H9 (cell line): Measurements from ENCODE around the gene RNU6-1. TPM values are rescaled to one million over a fixed set of nuclear protein-coding genes. Genes with fewer than 3 reads are reported as not detected.

ENCODE experiments used
- DNase-seq: peaks from one replicate; pipeline ENCODE4 v3.0.0-alpha.2; 2017
- H2AFZ ChIP-seq: one replicate; pipeline ENCODE4 v1.6.1; 2013; ENCODE audit warnings: mild to moderate bottlenecking, low read length, control low read depth, moderate library complexity
- H2AK5ac ChIP-seq: 2 replicates; pipeline ENCODE4 v1.6.1; 2013; ENCODE audit warnings: low read length, control low read depth, mixed read lengths; ENCODE audit not compliant: insufficient read length
- H2BK120ac ChIP-seq: one replicate; pipeline ENCODE4 v1.6.1; 2013; ENCODE audit warnings: low read depth, mild to moderate bottlenecking, low read length, control low read depth, inconsistent platforms; ENCODE audit not compliant: poor library complexity, severe bottlenecking
- H2BK12ac ChIP-seq: 2 replicates; pipeline ENCODE4 v1.6.1; 2013; ENCODE audit warnings: low read length, control low read depth, mixed read lengths, low read depth; ENCODE audit not compliant: insufficient read length
- H2BK15ac ChIP-seq: 2 replicates; pipeline ENCODE4 v1.6.1; 2013; ENCODE audit warnings: low read depth, low read length, control low read depth
- H2BK20ac ChIP-seq: one replicate; pipeline ENCODE4 v1.6.1; 2013; ENCODE audit warnings: low read depth, mild to moderate bottlenecking, low read length, control low read depth, inconsistent platforms; ENCODE audit not compliant: poor library complexity, severe bottlenecking
- H2BK5ac ChIP-seq: 2 replicates; pipeline ENCODE4 v1.6.1; 2013; ENCODE audit warnings: low read length, control low read depth, mixed read lengths; ENCODE audit not compliant: insufficient read length
- H3K14ac ChIP-seq: 2 replicates; pipeline ENCODE4 v1.6.1; 2013; ENCODE audit warnings: low read length, control low read depth; ENCODE audit not compliant: insufficient read depth
- H3K18ac ChIP-seq: 2 replicates; pipeline ENCODE4 v1.6.1; 2013; ENCODE audit warnings: low read depth, mild to moderate bottlenecking, mixed read lengths, low read length, control low read depth; ENCODE audit not compliant: insufficient read length
- H3K23ac ChIP-seq: 2 replicates; pipeline ENCODE4 v1.6.1; 2013; ENCODE audit warnings: low read length, control low read depth, mixed read lengths, low read depth; ENCODE audit not compliant: insufficient read length
- H3K23me2 ChIP-seq: 2 replicates; pipeline ENCODE4 v1.6.1; 2013; ENCODE audit warnings: low read depth, mild to moderate bottlenecking, mixed read lengths, low read length, control low read depth; ENCODE audit not compliant: insufficient read length, poor library complexity, severe bottlenecking
- H3K27ac ChIP-seq: 2 replicates; pipeline ENCODE4 v1.5.1; 2013; ENCODE audit warnings: low read length, control low read depth, mixed read lengths, low read depth; ENCODE audit not compliant: insufficient read length
- H3K27me3 ChIP-seq: 2 replicates; pipeline ENCODE4 v1.6.1; 2013; ENCODE audit warnings: low read length, control low read depth, inconsistent platforms; ENCODE audit not compliant: insufficient read depth
- H3K4ac ChIP-seq: 2 replicates; pipeline ENCODE4 v1.6.1; 2013; ENCODE audit warnings: low read depth, mild to moderate bottlenecking, control low read depth, inconsistent platforms, low read length, moderate library complexity
- H3K4me1 ChIP-seq: 2 replicates; pipeline ENCODE4 v1.6.1; 2013; ENCODE audit warnings: low read length, control low read depth, inconsistent platforms; ENCODE audit not compliant: insufficient read depth
- H3K4me2 ChIP-seq: 2 replicates; pipeline ENCODE4 v1.6.1; 2013; ENCODE audit warnings: low read length, control low read depth, mixed read lengths; ENCODE audit not compliant: insufficient read length, insufficient read depth
- H3K56ac ChIP-seq: 2 replicates; pipeline ENCODE4 v1.6.1; 2013; ENCODE audit warnings: low read depth, mild to moderate bottlenecking, mixed read lengths, low read length, control low read depth; ENCODE audit not compliant: insufficient read length
- H3K79me1 ChIP-seq: 2 replicates; pipeline ENCODE4 v1.6.1; 2013; ENCODE audit warnings: low read depth, mild to moderate bottlenecking, moderate library complexity, low read length, control low read depth, inconsistent platforms; ENCODE audit not compliant: insufficient read depth, poor library complexity, severe bottlenecking
- H3K79me2 ChIP-seq: 2 replicates; pipeline ENCODE4 v1.6.1; 2013; ENCODE audit warnings: low read length, control low read depth, inconsistent platforms; ENCODE audit not compliant: insufficient read depth
- H3K9ac ChIP-seq: 2 replicates; pipeline ENCODE4 v1.6.1; 2013; ENCODE audit warnings: low read length, control low read depth, mixed read lengths; ENCODE audit not compliant: insufficient read length; ENCODE audit errors: extremely low read depth
- H3K9me3 ChIP-seq: one replicate; pipeline ENCODE4 v1.6.1; 2013; ENCODE audit warnings: low read depth, low read length, inconsistent platforms; ENCODE audit not compliant: control insufficient read depth
- H3T11ph ChIP-seq: one replicate; pipeline ENCODE4 v1.6.1; 2013; ENCODE audit warnings: mild to moderate bottlenecking, low read length, control low read depth, inconsistent platforms
- H4K20me1 ChIP-seq: one replicate; pipeline ENCODE4 v1.6.1; 2013; ENCODE audit not compliant: control insufficient read depth, insufficient read length, insufficient read depth
- H4K5ac ChIP-seq: 2 replicates; pipeline ENCODE4 v1.6.1; 2013; ENCODE audit warnings: low read depth, mild to moderate bottlenecking, mixed read lengths, low read length, control low read depth; ENCODE audit not compliant: insufficient read length
- H4K8ac ChIP-seq: replicated peaks from 2 replicates; pipeline ENCODE4 v1.6.1; 2013; ENCODE audit warnings: low read length, control low read depth, mixed read lengths, low read depth; ENCODE audit not compliant: insufficient read length
- H4K91ac ChIP-seq: 2 replicates; pipeline ENCODE4 v1.6.1; 2013; ENCODE audit warnings: low read depth, mild to moderate bottlenecking, moderate library complexity, mixed read lengths, low read length, control low read depth; ENCODE audit not compliant: insufficient read length
- H3K27ac Mint-ChIP-seq, 3 experiments: 2 replicates in 2 of 3; 3 replicates in 1 of 3; pipeline ENCODE4 v1.8.0; 2020 to 2021; ENCODE audit warnings: mixed read lengths in 3 of 3, mild to moderate bottlenecking in 1 of 3, moderate library complexity in 1 of 3
- H3K27me3 Mint-ChIP-seq: 2 replicates; pipeline ENCODE4 v1.8.0; 2021; ENCODE audit warnings: low read depth, mild to moderate bottlenecking, moderate library complexity, mixed read lengths
- H3K36me3 Mint-ChIP-seq, 3 experiments: 2 replicates in 2 of 3; 3 replicates in 1 of 3; pipeline ENCODE4 v1.8.0; 2020 to 2021; ENCODE audit warnings: low read depth in 3 of 3, mixed read lengths in 3 of 3; ENCODE audit not compliant: insufficient read depth in 1 of 3
- H3K4me1 Mint-ChIP-seq, 2 experiments: 2 replicates each; pipeline ENCODE4 v1.8.0; 2020; ENCODE audit warnings: mixed read lengths in 2 of 2
- H3K4me3 Mint-ChIP-seq, 2 experiments: 2 replicates in 1 of 2; 3 replicates in 1 of 2; pipeline ENCODE4 v1.8.0; 2020 to 2021; ENCODE audit warnings: mild to moderate bottlenecking in 2 of 2, mixed read lengths in 2 of 2, moderate library complexity in 1 of 2
- H3K9me3 Mint-ChIP-seq, 2 experiments: 2 replicates in 1 of 2; 3 replicates in 1 of 2; pipeline ENCODE4 v1.8.0; 2020; ENCODE audit warnings: mild to moderate bottlenecking in 2 of 2, mixed read lengths in 2 of 2, moderate library complexity in 1 of 2
- WGBS: extraction: QIAGEN DNeasy Blood & Tissue Kit; methylation state at CpG from one replicate; pipeline ENCODE4 v1.1.7; 2013; ENCODE audit warnings: missing lambda C conversion rate, low lambda C conversion rate, mixed read lengths; ENCODE audit not compliant: insufficient read length; ENCODE audit errors: extremely low coverage; 5-methylcytosine and 5-hydroxymethylcytosine counted together
- total RNA-seq: library from RNA; stranded (reverse); gene quantifications from 2 replicates; pipeline ENCODE4 v1.2.1, GENCODE V29; 2021
- TF ChIP-seq, protein P1 (sequence below): fragments of 200-600 bp; sonication (generic); conservative IDR thresholded peaks from 3 replicates; pipeline ENCODE4 v1.8.0; 2021; ENCODE audit warnings: antibody characterized with exemption, mild to moderate bottlenecking

RNU6-1 gene
- total RNA-seq, 1 experiment from 2014 or later = not detected

GRCh38 chr15:67834581-67835296, 5.1 kb downstream of the RNU6-1 start:
- Histone ChIP-seq H2AK5ac (no peak overlapping the region), H3K27ac (no peak overlapping the region), H3K14ac (no peak overlapping the region), H4K5ac (no peak overlapping the region), H3K79me2 (no peaks in the 10 kb centered on the region), H3K9ac (no peak overlapping the region), H3K18ac (no peak overlapping the region), H4K20me1 (no peaks in the 10 kb centered on the region), H2BK20ac (no peak overlapping the region), H3T11ph (no peak overlapping the region), H3K9me3 (no peaks in the 10 kb centered on the region), H3K23ac (no peak overlapping the region), H3K4me2 (peak overlapping the region; percentile 77), H3K27me3 (peaks cover 79% of the 10 kb centered on the region), H3K4ac (no peak overlapping the region), H3K23me2 (peaks cover 18% of the 10 kb centered on the region), H3K79me1 (no peaks in the 10 kb centered on the region), H4K8ac (no peak overlapping the region), H2BK12ac (no peak overlapping the region), H3K56ac (no peak overlapping the region), H2BK5ac (no peak overlapping the region), H2AFZ (no peak overlapping the region), H2BK120ac (no peak overlapping the region), H2BK15ac (no peak overlapping the region), H4K91ac (no peak overlapping the region), H3K4me1 (peaks cover 7% of the 10 kb centered on the region; the same call in 1 of the 2 replicates)
- Mint-ChIP-seq H3K27me3 (peaks cover 93% of the 10 kb centered on the region), H3K36me3 (no peaks in the 10 kb centered on the region; a peak in 2 of 7 replicates), H3K27ac (no peak overlapping the region), H3K9me3 (peaks cover 0 to 4% of the 10 kb centered on the region in 2 experiments; a peak in 2 of 5 replicates), H3K4me3 (peak overlapping the region; percentile 52 to 75), H3K4me1 (peaks cover 45 to 50% of the 10 kb centered on the region in 2 experiments)
- DNase-seq = no peak
- no CpG with 5 or more reads among the region's 59 CpGs for whole genome bisulfite sequencing
- TF ChIP-seq, protein P1, sequence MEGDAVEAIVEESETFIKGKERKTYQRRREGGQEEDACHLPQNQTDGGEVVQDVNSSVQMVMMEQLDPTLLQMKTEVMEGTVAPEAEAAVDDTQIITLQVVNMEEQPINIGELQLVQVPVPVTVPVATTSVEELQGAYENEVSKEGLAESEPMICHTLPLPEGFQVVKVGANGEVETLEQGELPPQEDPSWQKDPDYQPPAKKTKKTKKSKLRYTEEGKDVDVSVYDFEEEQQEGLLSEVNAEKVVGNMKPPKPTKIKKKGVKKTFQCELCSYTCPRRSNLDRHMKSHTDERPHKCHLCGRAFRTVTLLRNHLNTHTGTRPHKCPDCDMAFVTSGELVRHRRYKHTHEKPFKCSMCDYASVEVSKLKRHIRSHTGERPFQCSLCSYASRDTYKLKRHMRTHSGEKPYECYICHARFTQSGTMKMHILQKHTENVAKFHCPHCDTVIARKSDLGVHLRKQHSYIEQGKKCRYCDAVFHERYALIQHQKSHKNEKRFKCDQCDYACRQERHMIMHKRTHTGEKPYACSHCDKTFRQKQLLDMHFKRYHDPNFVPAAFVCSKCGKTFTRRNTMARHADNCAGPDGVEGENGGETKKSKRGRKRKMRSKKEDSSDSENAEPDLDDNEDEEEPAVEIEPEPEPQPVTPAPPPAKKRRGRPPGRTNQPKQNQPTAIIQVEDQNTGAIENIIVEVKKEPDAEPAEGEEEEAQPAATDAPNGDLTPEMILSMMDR = no peak
